ENCODE results near the gene ETS2. TPM values are rescaled to one million over a fixed set of nuclear protein-coding genes. Genes with fewer than 3 reads are reported as not detected.

The ETS2 gene
- total RNA-seq, 2 experiments from 2014 or later: 28.1 to 29.7 TPM

GRCh38 chr21:38811257-38811656, 5.5 kb downstream of the ETS2 start:
- CTCF ChIA-PET: no interaction called here
- TF ChIP-seq CTCF (IDR thresholded peaks at IDR 0.05): no peak
- ATAC-seq (no peak), DNase-seq (no peak)
- Mint-ChIP-seq H3K27ac (no peak overlapping the region), H3K36me3 (ENCODE audit: low read depth) (peaks cover 77% of the 10 kb centered on the region), H3K9me3 (no peaks in the 10 kb centered on the region), H3K4me1 (ENCODE audit: low read depth) (peaks cover 34% of the 10 kb centered on the region), H3K4me3 (no peak overlapping the region), H3K27me3 (no peaks in the 10 kb centered on the region)
- POLR2A ChIA-PET: interaction anchor here (0.6 kb wide), 1 partner anchor 91 kb away, joined by 3 read pairs; no protein-coding TSS in a partner anchor
- intact Hi-C loops (cut with micrococcal nuclease): no loop called here

- no peak for TF ChIP-seq CTCF (IDR thresholded peaks at IDR 0.05)
- H3K27ac Mint-ChIP-seq: peak overlapping the region; percentile 25
- H3K36me3 Mint-ChIP-seq (ENCODE audit: low read depth): peaks cover 85% of the 10 kb centered on the region
- intact Hi-C loops (cut with micrococcal nuclease): no loop called here
- no peak overlapping the region for H3K4me3 Mint-ChIP-seq
- no peaks in the 10 kb centered on the region for H3K9me3 Mint-ChIP-seq
- POLR2A ChIA-PET: no interaction called here
- DNase-seq (no peak), ATAC-seq (no peak)
- no peaks in the 10 kb centered on the region for H3K27me3 Mint-ChIP-seq
- CTCF ChIA-PET: no interaction called here
- peaks cover 24% of the 10 kb centered on the region for H3K4me1 Mint-ChIP-seq (ENCODE audit: low read depth)
These were observed 7.4 kb downstream of the ETS2 start for GRCh38 chr21:38813143-38813542.

GRCh38 chr21:38813547-38813946, 7.8 kb downstream of the ETS2 start:
- CTCF ChIA-PET: no interaction called here
- intact Hi-C loops (cut with micrococcal nuclease): no loop called here
- H3K9me3 Mint-ChIP-seq: no peaks in the 10 kb centered on the region
- H3K27me3 Mint-ChIP-seq: no peaks in the 10 kb centered on the region
- POLR2A ChIA-PET: no interaction called here
- DNase-seq (no peak), ATAC-seq (no peak)
- H3K4me1 Mint-ChIP-seq (ENCODE audit: low read depth): peaks cover 19% of the 10 kb centered on the region
- H3K36me3 Mint-ChIP-seq (ENCODE audit: low read depth): peaks cover 85% of the 10 kb centered on the region
- no peak for TF ChIP-seq CTCF (IDR thresholded peaks at IDR 0.05)
- H3K4me3 Mint-ChIP-seq: no peak overlapping the region
- H3K27ac Mint-ChIP-seq: no peak overlapping the region

- H3K9me3 Mint-ChIP-seq: no peaks in the 10 kb centered on the region
- no peaks in the 10 kb centered on the region for H3K27me3 Mint-ChIP-seq
- no peak for TF ChIP-seq CTCF (IDR thresholded peaks at IDR 0.05)
- ATAC-seq (no peak), DNase-seq (no peak)
- ChIA-PET CTCF (no interaction called here), POLR2A (no interaction called here)
- no peak overlapping the region for H3K4me3 Mint-ChIP-seq
- intact Hi-C loops (cut with micrococcal nuclease): no loop called here
- H3K36me3 Mint-ChIP-seq (ENCODE audit: low read depth): peaks cover 87% of the 10 kb centered on the region
- H3K4me1 Mint-ChIP-seq (ENCODE audit: low read depth): peaks cover 15% of the 10 kb centered on the region
- no peak overlapping the region for H3K27ac Mint-ChIP-seq
These were observed 8.7 kb downstream of the ETS2 start for GRCh38 chr21:38814126-38815059.

GRCh38 chr21:38815060-38815405, 9.3 kb downstream of the ETS2 start:
- Mint-ChIP-seq H3K27me3 (no peaks in the 10 kb centered on the region), H3K27ac (no peak overlapping the region), H3K4me3 (no peak overlapping the region), H3K9me3 (no peaks in the 10 kb centered on the region), H3K36me3 (ENCODE audit: low read depth) (peaks cover 90% of the 10 kb centered on the region), H3K4me1 (ENCODE audit: low read depth) (peaks cover 11% of the 10 kb centered on the region)
- DNase-seq (no peak), ATAC-seq (no peak)
- no peak for TF ChIP-seq CTCF (IDR thresholded peaks at IDR 0.05)
- ChIA-PET CTCF (no interaction called here), POLR2A (interaction anchor here (0.8 kb wide), 1 partner anchor 71 kb away, joined by 3 read pairs; no protein-coding TSS in a partner anchor)
- intact Hi-C loops (cut with micrococcal nuclease): no loop called here

Measured in activated CD8-positive, alpha-beta T cell treated with anti-CD3 and anti-CD28 coated beads for 36 hours (primary cell).